HG03064 (cell line): ENCODE measurements around the gene KHK.
A peak's percentile ranks its signal among the peaks of the same experiment; 100 is the strongest.

Experiments
- ATAC-seq: cut with Tn5 transposase; IDR thresholded peaks from one replicate; pipeline ENCODE4 v1.9.1; 2021; ENCODE audit warnings: low read depth; ENCODE audit not compliant: unreplicated experiment

KHK gene

GRCh38 chr2:27080603-27080936, 6.0 kb upstream of the KHK start:
- no peak for ATAC-seq

- no peak for ATAC-seq
These were observed 4.4 kb upstream of the KHK start for GRCh38 chr2:27081984-27082772.

- no peak for ATAC-seq
These were observed 3.7 kb upstream of the KHK start for GRCh38 chr2:27082773-27083409.

GRCh38 chr2:27083410-27084296, 2.9 kb upstream of the KHK start:
- no peak for ATAC-seq

- ATAC-seq, result no peak
These were observed 2.1 kb upstream of the KHK start for GRCh38 chr2:27084297-27085061.

GRCh38 chr2:27085062-27085672, 1.4 kb upstream of the KHK start:
- ATAC-seq, result no peak

- ATAC-seq, result peak; percentile 6
These were observed 891 bp upstream of the KHK start for GRCh38 chr2:27085673-27086089.

- peak; percentile 61 for ATAC-seq
These were observed 365 bp upstream of the KHK start for GRCh38 chr2:27086090-27086723.

GRCh38 chr2:27087823-27088410, 1.3 kb downstream of the KHK start:
- no peak for ATAC-seq

- ATAC-seq, result no peak
These were observed 2.1 kb downstream of the KHK start for GRCh38 chr2:27088634-27089033.

GRCh38 chr2:27089111-27089954, 2.8 kb downstream of the KHK start:
- ATAC-seq, result no peak

- ATAC-seq, result no peak
These were observed 5.4 kb downstream of the KHK start for GRCh38 chr2:27091746-27092695.

- ATAC-seq, result no peak
These were observed 6.3 kb downstream of the KHK start for GRCh38 chr2:27092696-27093429.

- no peak for ATAC-seq
These were observed 7.1 kb downstream of the KHK start for GRCh38 chr2:27093430-27094352.

GRCh38 chr2:27094353-27094984, 7.9 kb downstream of the KHK start:
- no peak for ATAC-seq
